Epidermal melanocyte (primary cell): ENCODE measurements around the gene UQCC2.

Source experiments
- DNase-seq: peaks from one replicate; pipeline ENCODE4 v3.0.0; 2011; ENCODE audit warnings: low spot score; ENCODE audit not compliant: insufficient read length

Gene UQCC2

DNA sequence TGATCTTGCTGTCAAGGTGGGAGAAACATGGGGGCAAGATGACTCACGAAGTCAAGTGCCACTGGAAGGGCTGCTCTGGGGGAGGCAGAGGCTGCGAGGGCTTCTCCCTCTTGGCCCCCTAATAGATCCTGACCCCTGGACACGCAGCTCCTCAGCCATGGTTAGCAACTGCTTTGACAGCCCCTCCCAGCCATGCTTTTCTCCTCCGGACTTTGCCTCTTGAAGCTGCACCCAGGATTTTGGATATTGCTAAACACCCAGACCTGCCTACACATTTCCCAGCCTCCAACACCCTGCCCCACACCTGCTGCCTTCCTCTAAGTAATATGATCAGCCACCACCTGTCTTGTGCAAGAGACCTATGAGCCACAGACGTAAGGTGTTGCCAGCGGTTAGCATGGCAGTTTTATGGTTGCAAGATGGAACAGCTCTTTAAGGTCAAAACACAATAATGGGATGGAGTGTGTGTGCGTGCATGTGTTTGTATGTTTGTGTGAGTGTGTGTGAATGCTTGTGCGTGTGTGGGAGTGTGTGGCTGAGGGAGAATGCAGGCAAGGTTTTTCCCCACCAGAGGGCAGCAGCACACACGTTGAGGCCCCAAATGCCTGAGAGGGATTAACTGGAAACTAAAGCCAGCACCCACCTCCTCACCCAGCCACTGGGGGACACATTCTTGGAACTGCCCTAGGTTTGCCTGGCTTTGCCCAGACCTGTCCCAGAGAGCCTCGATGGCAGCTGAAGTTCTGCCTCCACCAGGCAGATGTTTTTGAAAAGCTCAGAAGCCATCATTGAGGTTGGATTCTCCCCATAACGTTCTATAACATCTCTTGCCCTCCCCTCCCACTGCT, 32.7 kb upstream of the UQCC2 start:
- DNase-seq, result peak; percentile 87

GRCh38 chr6:33742837-33743236, 31.3 kb upstream of the UQCC2 start:
- no peak for DNase-seq

- DNase-seq, result no peak
These were observed 30.6 kb upstream of the UQCC2 start for GRCh38 chr6:33742092-33742491.

- DNase-seq, result no peak
These were observed 29.3 kb upstream of the UQCC2 start for GRCh38 chr6:33740794-33741193.

DNA sequence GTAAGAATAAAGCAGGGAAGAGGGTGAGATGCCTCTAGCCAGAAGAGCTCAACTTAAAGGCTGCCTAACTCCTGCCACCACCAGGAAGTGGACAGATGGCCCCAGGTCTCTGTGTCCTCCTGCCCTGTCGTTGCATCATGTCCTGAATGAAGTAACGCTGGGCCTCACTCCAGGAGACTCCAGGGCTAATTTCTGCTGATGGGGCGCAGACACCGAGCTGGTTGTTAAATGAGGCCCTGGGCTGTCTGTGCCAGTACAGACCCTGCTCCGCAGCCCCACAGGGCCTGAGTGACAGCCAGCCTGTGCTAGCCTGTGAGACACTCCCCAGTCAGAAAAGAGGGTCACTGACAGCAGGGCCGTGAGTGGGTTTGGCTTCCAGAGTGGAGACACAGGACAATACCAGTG, 28.7 kb upstream of the UQCC2 start:
- no peak for DNase-seq

DNA sequence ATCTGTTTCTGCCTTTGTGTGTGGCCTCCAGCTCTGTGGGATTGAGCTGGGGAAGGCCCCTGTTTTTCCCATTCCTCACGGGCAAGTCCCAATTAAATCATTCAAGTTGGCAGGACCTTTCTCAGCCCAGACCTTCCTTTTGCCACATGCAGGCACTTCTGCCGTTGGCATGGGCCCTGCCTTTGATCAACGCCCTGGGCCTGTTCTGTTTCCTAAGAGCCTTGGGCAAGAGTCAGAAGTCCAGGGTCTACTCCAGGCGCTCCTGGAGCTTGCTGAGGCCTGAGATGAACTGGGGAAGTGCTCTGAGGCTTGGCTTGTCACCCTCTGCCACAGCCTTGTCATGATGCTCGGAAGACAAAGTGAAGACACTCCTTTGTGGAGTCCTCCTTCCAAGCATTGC, 28.1 kb upstream of the UQCC2 start:
- no peak for DNase-seq

- DNase-seq, result no peak
These were observed 27.4 kb upstream of the UQCC2 start for GRCh38 chr6:33738879-33739278.

DNA sequence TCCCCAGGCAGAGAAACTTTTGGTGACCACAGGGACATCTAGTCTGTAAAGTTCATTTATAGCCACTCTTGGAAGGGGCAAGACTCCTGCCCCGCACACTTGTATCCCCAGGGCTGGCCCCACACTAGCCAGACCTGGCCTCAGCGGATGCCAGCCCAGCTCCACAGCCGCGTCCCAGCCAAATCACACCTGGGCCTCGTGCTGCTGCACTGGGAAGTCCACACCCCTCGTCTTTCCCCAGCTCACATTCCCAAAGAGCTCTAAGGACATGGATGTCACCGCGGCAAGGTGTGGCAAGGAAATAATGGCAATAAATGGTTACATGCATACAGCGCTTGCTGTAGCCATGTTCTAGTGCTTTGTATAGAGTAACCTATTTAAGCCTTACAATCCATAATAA, 26.7 kb upstream of the UQCC2 start:
- DNase-seq, result no peak

GRCh38 chr6:33737267-33738026, 25.9 kb upstream of the UQCC2 start:
- no peak for DNase-seq

- DNase-seq, result no peak
These were observed 23.7 kb upstream of the UQCC2 start for GRCh38 chr6:33735216-33735615.

- no peak for DNase-seq
These were observed 22.2 kb upstream of the UQCC2 start for GRCh38 chr6:33733709-33734007.

DNA sequence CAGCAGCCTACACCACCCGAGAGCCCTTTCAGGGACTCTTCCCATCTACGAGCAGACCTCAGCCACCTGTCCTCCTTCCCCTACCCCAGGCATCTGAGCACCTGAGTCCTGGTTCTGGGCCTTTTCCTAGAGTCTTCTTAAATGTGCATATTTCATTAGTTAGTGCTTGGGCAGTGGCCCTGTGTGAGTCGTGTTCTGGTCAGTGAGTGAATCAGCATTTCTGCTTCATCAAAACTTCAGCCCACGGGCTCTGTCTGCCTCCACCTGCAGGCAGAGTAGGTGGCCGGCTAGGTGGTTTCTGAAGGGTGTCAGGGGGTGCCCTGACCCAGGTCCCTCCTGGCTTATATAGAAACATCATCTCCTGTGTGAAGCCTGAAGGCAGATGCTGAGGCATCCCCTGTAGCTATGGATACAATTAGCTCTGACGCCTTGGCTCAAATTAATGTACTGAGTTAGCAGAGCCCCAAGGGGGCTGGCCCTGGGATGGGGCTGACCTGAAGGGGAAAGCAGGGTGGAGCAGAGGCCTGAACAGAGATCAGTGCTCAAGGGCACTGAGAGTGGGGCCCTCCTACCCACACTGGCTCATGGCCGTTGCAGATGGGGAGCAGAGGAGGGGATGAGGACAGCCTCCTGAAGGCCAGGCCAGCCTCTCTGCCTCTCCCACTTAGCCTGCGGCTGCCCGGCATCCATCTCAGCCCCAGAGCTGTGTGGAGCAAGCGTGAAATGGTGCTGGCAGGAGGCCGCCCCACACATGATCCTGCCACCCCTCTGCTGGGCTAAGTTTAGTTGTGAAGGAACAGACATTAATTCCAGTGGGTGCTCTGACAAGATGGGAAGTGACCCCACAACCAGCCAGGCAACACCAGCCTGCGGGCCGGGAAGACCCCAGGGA, 21.6 kb upstream of the UQCC2 start:
- no peak for DNase-seq

- DNase-seq, result no peak
These were observed 20.9 kb upstream of the UQCC2 start for GRCh38 chr6:33732385-33732784.

DNA sequence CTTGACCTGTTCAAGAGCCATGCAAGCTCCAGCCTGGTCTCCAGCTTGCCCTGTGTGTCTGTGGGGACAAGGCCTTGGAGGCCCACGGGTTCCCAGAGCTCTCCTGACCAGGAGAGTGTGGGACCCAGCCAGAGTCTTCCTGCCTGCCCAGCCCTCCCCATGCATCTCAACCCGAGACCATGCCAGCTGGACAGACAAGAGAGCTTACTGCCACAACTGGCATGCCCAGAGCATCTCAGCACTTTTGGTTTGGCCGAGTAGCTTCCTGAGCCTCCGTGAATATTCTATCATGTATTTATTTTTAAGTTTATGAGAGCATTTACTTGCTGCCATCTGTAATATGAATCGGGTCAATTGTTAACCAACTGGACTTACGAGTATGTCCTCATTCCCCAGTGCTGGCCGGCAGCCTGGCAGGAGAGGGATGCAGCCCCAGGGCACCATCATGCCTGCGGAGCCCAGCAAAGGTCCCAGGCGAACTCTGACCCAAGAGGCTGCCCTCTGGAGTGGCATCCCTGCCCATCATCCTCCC, 20.3 kb upstream of the UQCC2 start:
- DNase-seq, result no peak

- DNase-seq, result no peak
These were observed 19.5 kb upstream of the UQCC2 start for GRCh38 chr6:33731035-33731434.

GRCh38 chr6:33730611-33731010, 19.1 kb upstream of the UQCC2 start:
- no peak for DNase-seq

DNA sequence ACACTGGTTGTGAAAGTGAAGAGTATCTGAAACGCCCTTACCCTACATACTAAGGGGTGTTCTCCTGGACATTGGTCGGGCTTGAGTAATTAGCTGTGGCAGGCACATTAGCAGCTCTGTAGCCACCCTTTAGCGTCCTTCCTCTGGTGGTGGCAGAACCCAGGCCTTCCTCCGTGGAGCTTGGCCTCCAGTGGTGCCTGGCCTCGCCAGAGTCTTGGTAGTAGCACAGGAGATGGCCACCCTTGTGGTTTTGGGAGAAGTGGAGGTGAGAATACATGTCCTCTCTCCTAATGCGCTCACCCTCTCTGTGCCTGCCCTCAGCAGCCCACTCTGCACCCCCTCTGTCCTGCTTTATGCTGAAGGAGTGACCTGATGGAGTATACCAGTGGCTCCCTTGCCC, 17.6 kb upstream of the UQCC2 start:
- no peak for DNase-seq

GRCh38 chr6:33728438-33728837, 16.9 kb upstream of the UQCC2 start:
- DNase-seq, result no peak

- DNase-seq, result no peak
These were observed 16.4 kb upstream of the UQCC2 start for GRCh38 chr6:33727932-33728331.

DNA sequence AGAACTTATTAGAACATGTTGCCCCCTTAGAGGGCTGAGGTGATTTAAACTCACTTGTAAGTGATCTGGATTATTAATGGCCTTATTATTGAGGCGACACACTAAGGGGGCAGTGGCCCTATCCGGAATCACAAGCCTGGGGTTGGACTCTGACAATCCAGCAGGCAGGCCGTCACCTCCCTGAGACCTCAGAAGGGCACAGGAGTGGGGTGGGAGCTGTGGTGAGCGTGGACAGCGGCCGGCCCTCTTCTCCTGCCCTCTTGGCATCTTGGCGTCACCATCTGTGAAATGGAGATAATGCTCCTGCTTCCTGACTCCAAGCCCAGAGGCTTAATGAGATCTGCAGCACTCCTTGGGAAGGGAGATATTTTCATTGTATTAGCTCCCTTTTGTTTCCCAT, 15.6 kb upstream of the UQCC2 start:
- DNase-seq, result no peak

DNA sequence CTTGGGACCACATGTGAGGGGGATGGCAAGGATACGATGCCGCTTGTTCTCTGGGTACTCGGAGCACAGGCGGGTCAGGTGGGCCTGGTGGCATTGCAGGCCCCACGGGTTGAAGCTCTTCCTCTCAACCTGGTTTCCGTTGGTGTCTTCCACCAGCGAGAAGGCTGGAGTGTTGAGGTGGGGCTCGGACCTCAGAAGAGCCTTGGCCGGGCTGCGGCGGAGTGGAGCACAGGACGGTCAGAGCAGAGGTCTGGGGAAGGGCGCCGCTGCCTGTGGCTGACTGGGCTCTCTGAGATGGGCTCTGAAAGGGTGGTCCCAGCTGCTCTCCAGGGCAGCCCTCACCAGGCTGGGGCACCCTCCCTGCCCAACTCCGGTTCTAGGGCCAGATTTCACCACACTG, 15.2 kb upstream of the UQCC2 start:
- DNase-seq, result no peak
